Rectal smooth muscle tissue (tissue), 1 donor: ENCODE measurements around the gene MAPK4.
"Not testable (repeated sequence)": the region's sequence is repeated elsewhere in the genome, so short reads cannot be mapped to it uniquely, and the experiment has no call there.

Experiments used
- H3K27ac ChIP-seq: one replicate; pipeline ENCODE4 v1.7.0; 2013; ENCODE audit warnings: low read depth, low read length, inconsistent platforms
- H3K27me3 ChIP-seq: one replicate; pipeline ENCODE4 v1.7.0; 2013; ENCODE audit warnings: low read length; ENCODE audit not compliant: control insufficient read depth, insufficient read depth
- H3K36me3 ChIP-seq: one replicate; pipeline ENCODE4 v1.7.0; 2013; ENCODE audit warnings: low read length; ENCODE audit not compliant: control insufficient read depth, insufficient read depth
- H3K4me1 ChIP-seq: one replicate; pipeline ENCODE4 v1.7.0; 2013; ENCODE audit warnings: low read length; ENCODE audit not compliant: control insufficient read depth, insufficient read depth
- H3K4me3 ChIP-seq: one replicate; pipeline ENCODE4 v1.7.0; 2013; ENCODE audit warnings: low read length
- H3K9ac ChIP-seq: one replicate; pipeline ENCODE4 v1.7.0; 2013; ENCODE audit warnings: low read length

Gene MAPK4

GRCh38 chr18:50776383-50776782 is 216.5 kb downstream of the MAPK4 start:
- no peak overlapping the region for H3K27ac ChIP-seq
- H3K4me1 ChIP-seq = no peaks in the 10 kb centered on the region
- H3K9ac ChIP-seq = no peak overlapping the region
- no peaks in the 10 kb centered on the region for H3K36me3 ChIP-seq
- H3K4me3 ChIP-seq = no peak overlapping the region
- no peaks in the 10 kb centered on the region for H3K27me3 ChIP-seq

GRCh38 chr18:50779021-50779420 is 219.1 kb downstream of the MAPK4 start:
- H3K36me3 ChIP-seq, H3K9ac ChIP-seq, H3K4me3 ChIP-seq, H3K27ac ChIP-seq, H3K27me3 ChIP-seq, H3K4me1 ChIP-seq: not testable (repeated sequence)
